ENCODE measurements around the gene CLDN6. TPM values are rescaled to one million over a fixed set of nuclear protein-coding genes. Genes with fewer than 3 reads are reported as not detected.

CLDN6 gene
- total and polyA plus RNA-seq, 2 of the 13 experiments (the other 11 are each of a cell fraction or from before 2014, with no cell fraction given), result 5.9 to 7.6 TPM

- H3K4me1 ChIP-seq (ENCODE audit: insufficient read depth, low read length), result peaks cover 49% of the 10 kb centered on the region
- H4K20me1 ChIP-seq (ENCODE audit: insufficient read depth, low read length), result no peaks in the 10 kb centered on the region
- ChIA-PET CTCF (ENCODE audit: low intra/inter-chr PET ratio, low total read pairs) (interaction anchor here (0.8 to 1.7 kb wide), 3 partner anchors 17 to 28 kb away, joined by 3 to 11 read pairs (median 4); no protein-coding TSS in a partner anchor), POLR2A (interaction anchor here (0.7 to 14.2 kb wide), 7 partner anchors 9 to 98 kb away, joined by 3 to 750 read pairs (median 5); partner anchors contain the start of genes CLDN6, CLDN9, HCFC1R1 and IL32)
- peak overlapping the region in 2 of 3 experiments; percentile 27 to 46; a peak in 2 of 6 replicates for H3K4me3 ChIP-seq (replicated peaks in 1 of 3; ENCODE audit: insufficient read depth in 1 of 3, low read depth in 2 of 3, low read length in 3 of 3)
- DNase-seq (ENCODE audit: low spot score) (peak; percentile 97), ATAC-seq (peak; percentile 91), FAIRE-seq (peak; percentile 76)
- H3K4me2 ChIP-seq (ENCODE audit: low read depth, low read length), result no peak overlapping the region; the same call in 1 of the 2 replicates
- H3K9ac ChIP-seq (ENCODE audit: insufficient read depth, low read depth, low read length), result no peak overlapping the region
- no peaks in the 10 kb centered on the region for H3K9me3 ChIP-seq (ENCODE audit: low read length)
- no peak overlapping the region for H3K27ac ChIP-seq (ENCODE audit: extremely low read length, insufficient read depth, low read length)
- intact Hi-C loops (cut with micrococcal nuclease; ENCODE audit: unreplicated experiment), result loop anchor here (1.0 kb wide), 1 partner anchor 21 kb away; the partner anchor contains the start of gene THOC6
- no peaks in the 10 kb centered on the region for H3K79me2 ChIP-seq (ENCODE audit: insufficient read depth, low read length)
- WGBS (ENCODE audit: low lambda C conversion rate), result 14% methylated on average over 35 of the region's 58 CpGs
- in situ Hi-C loops (cut with HindIII; ENCODE audit: extremely low pct_ligation_motif_present, low pct_unique_long_range_greater_than_20kb), result no loop called here
- H3K36me3 ChIP-seq (replicated peaks in 1 of 2; ENCODE audit: control insufficient read depth in 1 of 2, insufficient read depth in 2 of 2, low read length in 2 of 2), result no peaks in the 10 kb centered on the region
- no peak overlapping the region for H2AFZ ChIP-seq (ENCODE audit: low read length)
- BruUV-seq (replicated peaks), result no TSS peak
- H3K27me3 ChIP-seq (ENCODE audit: control insufficient read depth in 1 of 2, insufficient read depth in 2 of 2, low read length in 2 of 2), result no peaks in the 10 kb centered on the region
- TF ChIP-seq BCL3 (CRISPR knock-in tag; IDR thresholded peaks at IDR 0.05) (no peak), ZNF34 (CRISPR knock-in tag; IDR thresholded peaks at IDR 0.05; ENCODE audit: borderline replicate concordance) (no peak), MIXL1 (CRISPR knock-in tag; IDR thresholded peaks at IDR 0.05) (peak; percentile 38; the same call in 1 of the 2 replicates), EEA1 (CRISPR knock-in tag; IDR thresholded peaks at IDR 0.05; ENCODE audit: borderline replicate concordance) (no peak), CC2D1A (CRISPR knock-in tag; IDR thresholded peaks at IDR 0.05) (no peak), SOX5 (CRISPR knock-in tag; IDR thresholded peaks at IDR 0.05; ENCODE audit: borderline replicate concordance) (no peak), PHF8 (CRISPR knock-in tag; IDR thresholded peaks at IDR 0.05) (no peak), PTBP1 (IDR thresholded peaks at IDR 0.05; ENCODE audit: low read depth, low read length, poor library complexity, severe bottlenecking) (no peak), ETV5 (CRISPR knock-in tag; IDR thresholded peaks at IDR 0.05; ENCODE audit: borderline replicate concordance) (peak; percentile 35; the same call in 1 of the 2 replicates), NONO (IDR thresholded peaks at IDR 0.05) (no peak), NONO (CRISPR knock-in tag; conservative IDR thresholded peaks at IDR 0.05) (no peak), NPAS2 (CRISPR knock-in tag; IDR thresholded peaks at IDR 0.05; ENCODE audit: borderline replicate concordance) (no peak), MXI1 (IDR thresholded peaks at IDR 0.05; ENCODE audit: borderline replicate concordance, low read depth, low read length) (peak; percentile 70; the same call in 1 of the 3 replicates), SPEN (CRISPR knock-in tag; IDR thresholded peaks at IDR 0.05; ENCODE audit: low read depth) (peak; percentile 58), FOXJ3 (CRISPR knock-in tag; IDR thresholded peaks at IDR 0.05; ENCODE audit: borderline replicate concordance) (no peak), TMF1 (CRISPR knock-in tag; IDR thresholded peaks at IDR 0.05; ENCODE audit: low read depth) (no peak), HOXA7 (CRISPR knock-in tag; IDR thresholded peaks at IDR 0.05) (no peak), ZBTB8A (CRISPR knock-in tag; IDR thresholded peaks at IDR 0.05; ENCODE audit: borderline replicate concordance, low read depth) (no peak), ZNF343 (CRISPR knock-in tag; IDR thresholded peaks at IDR 0.05) (no peak), SIX4 (CRISPR knock-in tag; IDR thresholded peaks at IDR 0.05) (no peak)
- TF ChIP-seq, protein P1, sequence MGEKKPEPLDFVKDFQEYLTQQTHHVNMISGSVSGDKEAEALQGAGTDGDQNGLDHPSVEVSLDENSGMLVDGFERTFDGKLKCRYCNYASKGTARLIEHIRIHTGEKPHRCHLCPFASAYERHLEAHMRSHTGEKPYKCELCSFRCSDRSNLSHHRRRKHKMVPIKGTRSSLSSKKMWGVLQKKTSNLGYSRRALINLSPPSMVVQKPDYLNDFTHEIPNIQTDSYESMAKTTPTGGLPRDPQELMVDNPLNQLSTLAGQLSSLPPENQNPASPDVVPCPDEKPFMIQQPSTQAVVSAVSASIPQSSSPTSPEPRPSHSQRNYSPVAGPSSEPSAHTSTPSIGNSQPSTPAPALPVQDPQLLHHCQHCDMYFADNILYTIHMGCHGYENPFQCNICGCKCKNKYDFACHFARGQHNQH (CRISPR knock-in tag; IDR thresholded peaks at IDR 0.05), result peak; percentile 68; the same call in 1 of the 2 replicates
- TF ChIP-seq, protein P2, sequence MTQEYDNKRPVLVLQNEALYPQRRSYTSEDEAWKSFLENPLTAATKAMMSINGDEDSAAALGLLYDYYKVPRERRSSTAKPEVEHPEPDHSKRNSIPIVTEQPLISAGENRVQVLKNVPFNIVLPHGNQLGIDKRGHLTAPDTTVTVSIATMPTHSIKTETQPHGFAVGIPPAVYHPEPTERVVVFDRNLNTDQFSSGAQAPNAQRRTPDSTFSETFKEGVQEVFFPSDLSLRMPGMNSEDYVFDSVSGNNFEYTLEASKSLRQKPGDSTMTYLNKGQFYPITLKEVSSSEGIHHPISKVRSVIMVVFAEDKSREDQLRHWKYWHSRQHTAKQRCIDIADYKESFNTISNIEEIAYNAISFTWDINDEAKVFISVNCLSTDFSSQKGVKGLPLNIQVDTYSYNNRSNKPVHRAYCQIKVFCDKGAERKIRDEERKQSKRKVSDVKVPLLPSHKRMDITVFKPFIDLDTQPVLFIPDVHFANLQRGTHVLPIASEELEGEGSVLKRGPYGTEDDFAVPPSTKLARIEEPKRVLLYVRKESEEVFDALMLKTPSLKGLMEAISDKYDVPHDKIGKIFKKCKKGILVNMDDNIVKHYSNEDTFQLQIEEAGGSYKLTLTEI (CRISPR knock-in tag; conservative IDR thresholded peaks at IDR 0.05), result no peak
Observed at GRCh38 chr16:3003582-3004270, 14.3 kb downstream of the CLDN6 start.
